H1 (cell line): ENCODE data around the gene LGR4.

ENCODE experiments used
- CBX5 ChIP-seq: fragments of 300-800, 300-1000 bp; sonication (generic); IDR thresholded peaks from 2 replicates; pipeline ENCODE4 v1.7.1; 2016; ENCODE audit warnings: antibody characterized with exemption, low read length, low read depth
- CHD1 ChIP-seq: IDR thresholded peaks from 2 replicates; pipeline ENCODE4 v1.6.1; 2012; ENCODE audit warnings: low read depth, low read length, improper control_type of control experiment
- EZH2 ChIP-seq: fragments of 200-600 bp; sonication (generic); IDR thresholded peaks from 2 replicates; pipeline ENCODE4 v1.7.1; 2012; ENCODE audit warnings: low read depth, mild to moderate bottlenecking, moderate library complexity, low read length, inconsistent platforms; ENCODE audit not compliant: severe bottlenecking
- POLR2A ChIP-seq, 2 experiments: IDR thresholded peaks; 1 replicate in 1 of 2; 2 replicates in 1 of 2; pipeline ENCODE4 v1.6.1; 2011; ENCODE audit warnings: low read depth in 2 of 2, low read length in 2 of 2, mild to moderate bottlenecking in 2 of 2; ENCODE audit errors: control extremely low read depth in 1 of 2
- RFX5 ChIP-seq: IDR thresholded peaks from 2 replicates; pipeline ENCODE4 v1.6.1; 2011; ENCODE audit warnings: low read depth, low read length, improper control_type of control experiment, borderline replicate concordance
- RNF2 ChIP-seq: fragments of 200-900, 300-1000 bp; sonication (generic); IDR thresholded peaks from 2 replicates; pipeline ENCODE4 v1.7.1; 2016; ENCODE audit warnings: borderline replicate concordance, low read depth, mild to moderate bottlenecking, antibody characterized with exemption, low read length; ENCODE audit not compliant: poor library complexity, severe bottlenecking; ENCODE audit errors: missing control alignments
- TAF1 ChIP-seq: IDR thresholded peaks from 2 replicates; pipeline ENCODE4 v1.6.1; 2011; ENCODE audit warnings: mild to moderate bottlenecking, low read depth, low read length
- TF ChIP-seq, protein P1 (sequence below), 3 experiments: IDR thresholded peaks; 1 replicate in 2 of 3; 2 replicates in 1 of 3; pipeline versions ENCODE4 v1.5.1 to v1.6.1; 2011; ENCODE audit warnings: low read length in 3 of 3, mild to moderate bottlenecking in 3 of 3, inconsistent platforms in 2 of 3, low read depth in 1 of 3, moderate library complexity in 1 of 3; ENCODE audit not compliant: insufficient read depth in 1 of 3; ENCODE audit errors: control extremely low read depth in 1 of 3
- TF ChIP-seq, protein P2 (sequence below): IDR thresholded peaks from 2 replicates; pipeline ENCODE4 v1.6.1; 2011; ENCODE audit warnings: low read depth, mild to moderate bottlenecking, low read length; ENCODE audit not compliant: insufficient read depth

DNA sequence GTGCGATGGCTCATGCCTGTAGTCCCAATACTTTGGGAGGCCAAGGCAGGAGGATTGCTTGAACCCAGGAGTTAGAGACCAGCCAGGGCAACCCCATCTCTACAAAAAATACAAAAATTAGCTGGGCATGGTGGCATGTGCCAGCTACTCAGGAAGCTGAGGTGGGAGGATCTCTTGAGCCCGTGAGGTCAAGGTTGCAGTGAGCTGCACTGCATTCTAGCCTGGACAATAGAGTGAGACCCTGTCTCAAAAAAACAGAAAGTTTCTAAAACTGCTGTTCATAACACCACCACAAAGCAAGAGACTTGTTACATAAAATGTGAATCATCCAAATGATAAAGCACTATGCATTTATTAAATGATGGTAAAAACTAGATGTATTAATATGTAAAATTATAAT, 69.4 kb downstream of the LGR4 start:
- TF ChIP-seq, protein P1, sequence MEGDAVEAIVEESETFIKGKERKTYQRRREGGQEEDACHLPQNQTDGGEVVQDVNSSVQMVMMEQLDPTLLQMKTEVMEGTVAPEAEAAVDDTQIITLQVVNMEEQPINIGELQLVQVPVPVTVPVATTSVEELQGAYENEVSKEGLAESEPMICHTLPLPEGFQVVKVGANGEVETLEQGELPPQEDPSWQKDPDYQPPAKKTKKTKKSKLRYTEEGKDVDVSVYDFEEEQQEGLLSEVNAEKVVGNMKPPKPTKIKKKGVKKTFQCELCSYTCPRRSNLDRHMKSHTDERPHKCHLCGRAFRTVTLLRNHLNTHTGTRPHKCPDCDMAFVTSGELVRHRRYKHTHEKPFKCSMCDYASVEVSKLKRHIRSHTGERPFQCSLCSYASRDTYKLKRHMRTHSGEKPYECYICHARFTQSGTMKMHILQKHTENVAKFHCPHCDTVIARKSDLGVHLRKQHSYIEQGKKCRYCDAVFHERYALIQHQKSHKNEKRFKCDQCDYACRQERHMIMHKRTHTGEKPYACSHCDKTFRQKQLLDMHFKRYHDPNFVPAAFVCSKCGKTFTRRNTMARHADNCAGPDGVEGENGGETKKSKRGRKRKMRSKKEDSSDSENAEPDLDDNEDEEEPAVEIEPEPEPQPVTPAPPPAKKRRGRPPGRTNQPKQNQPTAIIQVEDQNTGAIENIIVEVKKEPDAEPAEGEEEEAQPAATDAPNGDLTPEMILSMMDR (IDR thresholded peaks at IDR 0.05; ENCODE audit: control extremely low read depth in 1 of 3, insufficient read depth in 1 of 3, low read depth in 1 of 3, low read length in 3 of 3), result no peak
- no peak for TF ChIP-seq POLR2A (IDR thresholded peaks at IDR 0.05; ENCODE audit: control extremely low read depth in 1 of 2, low read depth in 2 of 2, low read length in 2 of 2)
- TF ChIP-seq RNF2, result no peak
- TF ChIP-seq EZH2, result no peak
- no peak for TF ChIP-seq CHD1
- no peak for TF ChIP-seq CBX5
- TF ChIP-seq TAF1, result no peak
- TF ChIP-seq, protein P2, sequence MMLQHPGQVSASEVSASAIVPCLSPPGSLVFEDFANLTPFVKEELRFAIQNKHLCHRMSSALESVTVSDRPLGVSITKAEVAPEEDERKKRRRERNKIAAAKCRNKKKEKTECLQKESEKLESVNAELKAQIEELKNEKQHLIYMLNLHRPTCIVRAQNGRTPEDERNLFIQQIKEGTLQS, result no peak
- TF ChIP-seq RFX5, result no peak
